SK-N-MC (cell line): ENCODE data around the gene SEMA5A.

Experiments used
- DNase-seq: peaks from one replicate; pipeline ENCODE4 v3.0.0-alpha.2; 2011; ENCODE audit warnings: low read depth, low spot score
- H3K27ac ChIP-seq: fragments of 200-600 bp; sonication (generic); 2 replicates; pipeline ENCODE4 v1.5.1; 2016; ENCODE audit warnings: mixed run types
- H3K36me3 ChIP-seq: fragments of 200-600 bp; sonication (generic); 2 replicates; pipeline ENCODE4 v1.6.1; 2017; ENCODE audit warnings: antibody characterized with exemption, low read length, mixed read lengths; ENCODE audit not compliant: insufficient read depth
- H3K4me3 ChIP-seq: fragments of 200-600 bp; sonication (generic); 2 replicates; pipeline ENCODE4 v1.5.1; 2016
- H3K9ac ChIP-seq: fragments of 200-600 bp; sonication (generic); 2 replicates; pipeline ENCODE4 v1.8.0; 2017; ENCODE audit warnings: mixed run types, mixed read lengths; ENCODE audit not compliant: insufficient read length
- H3K9me3 ChIP-seq: fragments of 200-600 bp; sonication (generic); 2 replicates; pipeline ENCODE4 v1.6.1; 2017; ENCODE audit warnings: low read depth, mild to moderate bottlenecking, antibody characterized with exemption, low read length, moderate library complexity, mixed read lengths
- EZH2 ChIP-seq: fragments of 200-600 bp; sonication (generic); IDR thresholded peaks from one replicate; pipeline ENCODE4 v1.6.1; 2017; ENCODE audit warnings: antibody characterized with exemption
- FOXP2 ChIP-seq: optimal IDR thresholded peaks from 2 replicates; pipeline ENCODE3; 2011; ENCODE audit warnings: mild to moderate bottlenecking, moderate library complexity; ENCODE audit not compliant: insufficient read depth; ENCODE audit errors: extremely low read length, control extremely low read depth
- POLR2AphosphoS5 ChIP-seq: IDR thresholded peaks from 2 replicates; pipeline ENCODE4 v1.6.1; 2012; ENCODE audit warnings: mild to moderate bottlenecking, low read depth, low read length, borderline replicate concordance

SEMA5A gene

GRCh38 chr5:9438596-9439354 is 107.1 kb downstream of the SEMA5A start:
- Histone ChIP-seq H3K4me3 (no peak overlapping the region), H3K9me3 (no peaks in the 10 kb centered on the region), H3K9ac (no peak overlapping the region), H3K27ac (no peak overlapping the region), H3K36me3 (no peaks in the 10 kb centered on the region)
- DNase-seq = no peak
- TF ChIP-seq EZH2 (no peak), POLR2AphosphoS5 (no peak), FOXP2 (no peak)

- no peak for DNase-seq
- H3K9ac ChIP-seq = no peak overlapping the region
- no peak overlapping the region for H3K27ac ChIP-seq
- H3K9me3 ChIP-seq = no peaks in the 10 kb centered on the region
- no peak overlapping the region for H3K4me3 ChIP-seq
- no peaks in the 10 kb centered on the region for H3K36me3 ChIP-seq
- TF ChIP-seq FOXP2 = no peak
- no peak for TF ChIP-seq EZH2
- TF ChIP-seq POLR2AphosphoS5 = no peak
Measured at GRCh38 chr5:9437741-9438240, 108.1 kb downstream of the SEMA5A start.

DNA sequence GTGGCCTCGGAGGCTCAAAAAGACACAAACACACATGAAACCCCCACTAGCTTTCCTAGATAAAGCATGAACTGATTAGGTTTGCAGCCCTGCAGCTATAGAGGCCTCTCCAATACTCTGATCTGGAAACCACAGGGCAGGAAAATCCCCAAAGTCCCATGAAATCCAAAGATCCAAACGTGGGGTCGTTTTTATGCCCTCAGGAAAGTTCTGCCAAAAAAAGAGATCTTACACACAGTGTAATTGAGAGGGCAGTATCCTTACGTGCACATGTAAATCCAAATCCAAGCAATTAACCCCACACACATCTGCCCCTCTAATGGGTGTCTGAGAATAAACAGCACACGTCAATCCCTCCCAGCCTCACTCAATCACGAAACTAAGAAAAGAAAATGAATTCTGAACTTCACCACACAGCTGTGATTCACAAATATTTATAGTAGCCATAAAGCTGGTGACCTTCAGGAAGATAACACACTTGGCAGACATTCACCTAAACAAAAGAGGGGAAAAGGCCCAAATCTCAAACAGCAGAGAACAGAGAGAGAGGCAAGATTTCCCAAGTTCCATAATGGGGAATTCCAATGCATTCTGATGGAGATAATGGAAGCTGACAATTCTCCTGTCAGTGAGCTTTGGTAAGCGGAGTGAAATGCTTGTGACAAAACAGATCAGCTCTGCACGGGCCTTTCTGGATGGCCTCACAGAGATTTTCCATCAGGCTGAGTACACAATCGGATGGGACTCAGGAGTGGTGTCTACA is 114.2 kb downstream of the SEMA5A start:
- Histone ChIP-seq H3K27ac (no peak overlapping the region), H3K4me3 (no peak overlapping the region), H3K9me3 (no peaks in the 10 kb centered on the region), H3K9ac (no peak overlapping the region), H3K36me3 (no peaks in the 10 kb centered on the region)
- TF ChIP-seq FOXP2 (no peak), POLR2AphosphoS5 (no peak), EZH2 (no peak)
- no peak for DNase-seq

DNA sequence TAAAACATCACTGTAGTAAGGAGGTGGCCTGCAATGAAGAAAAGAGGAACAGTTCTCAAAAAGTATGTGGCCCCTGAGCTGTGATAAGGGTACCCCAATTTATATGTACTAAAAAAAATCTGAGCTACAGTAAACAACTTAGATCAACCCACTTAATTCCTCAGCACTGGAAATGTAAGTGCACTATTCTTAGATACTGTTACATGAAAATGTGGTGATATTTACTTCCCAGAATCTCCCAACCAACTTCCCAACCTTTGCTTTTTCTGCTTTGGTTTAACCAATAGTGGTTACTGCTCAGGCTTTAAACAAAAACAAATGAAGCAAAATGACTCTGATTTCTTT is 114.8 kb downstream of the SEMA5A start:
- Histone ChIP-seq H3K27ac (no peak overlapping the region), H3K36me3 (no peaks in the 10 kb centered on the region), H3K9me3 (no peaks in the 10 kb centered on the region), H3K4me3 (no peak overlapping the region), H3K9ac (no peak overlapping the region)
- TF ChIP-seq FOXP2 = no peak
- no peak for TF ChIP-seq EZH2
- TF ChIP-seq POLR2AphosphoS5 = no peak
- DNase-seq = no peak

GRCh38 chr5:9430306-9430705 is 115.6 kb downstream of the SEMA5A start:
- no peak overlapping the region for H3K27ac ChIP-seq
- DNase-seq = no peak
- no peak overlapping the region for H3K4me3 ChIP-seq
- no peaks in the 10 kb centered on the region for H3K36me3 ChIP-seq
- TF ChIP-seq FOXP2 (no peak), POLR2AphosphoS5 (no peak), EZH2 (no peak)
- H3K9me3 ChIP-seq = no peaks in the 10 kb centered on the region
- H3K9ac ChIP-seq = no peak overlapping the region

DNA sequence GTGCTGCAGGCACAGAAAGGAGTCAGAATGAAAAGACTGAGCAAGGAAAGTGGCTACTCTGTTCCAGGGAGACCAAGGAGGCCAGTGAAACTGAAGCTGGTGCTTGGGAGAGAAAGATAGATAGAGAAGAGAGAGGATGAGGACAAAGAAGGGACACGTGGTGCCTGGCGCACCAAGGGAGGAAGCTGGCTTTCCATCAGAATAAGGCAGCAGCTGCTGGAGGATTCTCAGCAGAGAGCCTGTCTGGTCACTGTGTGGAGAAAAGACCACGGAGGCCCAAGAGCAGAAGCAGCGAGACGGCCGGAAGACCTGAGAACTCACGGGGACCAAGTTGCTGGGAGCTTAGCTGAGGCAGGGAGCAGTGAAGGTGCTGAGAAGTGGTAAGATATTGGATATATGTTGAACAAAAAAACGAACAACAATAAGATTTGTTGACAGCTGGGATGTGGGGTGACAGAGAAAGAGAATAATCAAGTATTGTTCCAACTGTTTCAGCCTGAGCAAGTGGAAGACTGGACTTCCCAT is 116.1 kb downstream of the SEMA5A start:
- no peak overlapping the region for H3K4me3 ChIP-seq
- no peak for DNase-seq
- TF ChIP-seq POLR2AphosphoS5 = no peak
- TF ChIP-seq EZH2 = no peak
- no peak for TF ChIP-seq FOXP2
- H3K9me3 ChIP-seq = no peaks in the 10 kb centered on the region
- no peak overlapping the region for H3K27ac ChIP-seq
- H3K36me3 ChIP-seq = no peaks in the 10 kb centered on the region
- H3K9ac ChIP-seq = no peak overlapping the region

DNA sequence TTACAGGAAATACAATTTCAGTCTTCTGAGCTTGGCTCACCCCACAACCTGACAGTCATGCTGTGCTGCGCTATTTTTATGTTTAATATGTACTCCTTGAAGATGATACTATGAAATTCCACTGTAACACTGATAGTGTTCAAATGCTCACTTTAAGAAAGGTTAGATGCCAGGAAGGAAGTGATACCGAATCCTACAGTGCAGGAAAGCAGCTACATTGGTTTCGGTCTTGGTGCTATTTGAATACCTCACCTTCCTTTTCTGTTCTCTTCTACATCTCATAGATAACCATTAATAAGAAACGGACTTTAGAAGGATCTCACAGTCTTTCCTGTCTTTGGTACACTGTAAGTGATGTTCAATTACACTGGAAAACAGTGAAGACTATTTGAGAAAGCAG is 117.6 kb downstream of the SEMA5A start:
- DNase-seq = no peak
- no peak overlapping the region for H3K9ac ChIP-seq
- no peak overlapping the region for H3K4me3 ChIP-seq
- H3K27ac ChIP-seq = no peak overlapping the region
- H3K9me3 ChIP-seq = no peaks in the 10 kb centered on the region
- TF ChIP-seq EZH2 = no peak
- no peak for TF ChIP-seq POLR2AphosphoS5
- H3K36me3 ChIP-seq = no peaks in the 10 kb centered on the region

- Histone ChIP-seq H3K4me3 (no peak overlapping the region), H3K9ac (no peak overlapping the region), H3K27ac (no peak overlapping the region), H3K9me3 (no peaks in the 10 kb centered on the region), H3K36me3 (no peaks in the 10 kb centered on the region)
- no peak for DNase-seq
- TF ChIP-seq POLR2AphosphoS5 (no peak), FOXP2 (no peak), EZH2 (no peak)
Measured at GRCh38 chr5:9425710-9426109, 120.2 kb downstream of the SEMA5A start.

GRCh38 chr5:9423571-9423970 is 122.3 kb downstream of the SEMA5A start:
- no peak for DNase-seq
- H3K9ac ChIP-seq = no peak overlapping the region
- no peak for TF ChIP-seq FOXP2
- H3K4me3 ChIP-seq = no peak overlapping the region
- H3K27ac ChIP-seq = no peak overlapping the region
- H3K9me3 ChIP-seq = no peaks in the 10 kb centered on the region
- no peaks in the 10 kb centered on the region for H3K36me3 ChIP-seq
